HG03520 (cell line): ENCODE results near the gene FAM186B.

Experiments
- ATAC-seq: cut with Tn5 transposase; IDR thresholded peaks from one replicate; pipeline ENCODE4 v1.9.1; 2021; ENCODE audit warnings: mild to moderate bottlenecking, moderate library complexity; ENCODE audit not compliant: unreplicated experiment

FAM186B gene

GRCh38 chr12:49568442-49569162 is 36.8 kb downstream of the FAM186B start:
- peak; percentile 3 for ATAC-seq

GRCh38 chr12:49567611-49568441 is 37.6 kb downstream of the FAM186B start, which contains the start of gene MCRS1:
TSS of gene MCRS1 (minus strand) at chr12:49568142. CDS start at chr12:49566731, 1,411 bp downstream.
- peak; percentile 83 for ATAC-seq

- ATAC-seq: no peak
Observed at GRCh38 chr12:49567302-49567610, 38.2 kb downstream of the FAM186B start.

GRCh38 chr12:49566361-49566760 is 39.1 kb downstream of the FAM186B start:
- ATAC-seq: no peak

- ATAC-seq: no peak
Observed at GRCh38 chr12:49565406-49566265, 39.8 kb downstream of the FAM186B start.

- ATAC-seq: no peak
Observed at GRCh38 chr12:49564686-49565405, 40.6 kb downstream of the FAM186B start.

GRCh38 chr12:49563951-49564685 is 41.3 kb downstream of the FAM186B start:
- no peak for ATAC-seq

GRCh38 chr12:49562831-49563230 is 42.6 kb downstream of the FAM186B start:
- no peak for ATAC-seq

- no peak for ATAC-seq
Observed at GRCh38 chr12:49562233-49562632, 43.2 kb downstream of the FAM186B start.

- ATAC-seq: no peak
Observed at GRCh38 chr12:49560695-49561094, 44.7 kb downstream of the FAM186B start.

- no peak for ATAC-seq
Observed at GRCh38 chr12:49559011-49559675, 46.3 kb downstream of the FAM186B start.

GRCh38 chr12:49558526-49558925 is 46.9 kb downstream of the FAM186B start:
- ATAC-seq: no peak

GRCh38 chr12:49557917-49558215 is 47.6 kb downstream of the FAM186B start:
- no peak for ATAC-seq

- ATAC-seq: no peak
Observed at GRCh38 chr12:49557187-49557916, 48.1 kb downstream of the FAM186B start.

GRCh38 chr12:49556391-49557186 is 48.9 kb downstream of the FAM186B start:
- no peak for ATAC-seq

GRCh38 chr12:49555631-49556390 is 49.6 kb downstream of the FAM186B start:
- no peak for ATAC-seq

GRCh38 chr12:49554266-49554665 is 51.2 kb downstream of the FAM186B start:
- ATAC-seq: no peak
